Keratinocyte (primary cell): ENCODE data around the gene KLK7. TPM values are rescaled to one million over a fixed set of nuclear protein-coding genes. Genes with fewer than 3 reads are reported as not detected.

Source experiments
- DNase-seq: peaks from one replicate; pipeline ENCODE4 v3.0.0-alpha.2; 2011; ENCODE audit warnings: low read depth, missing footprints, low spot score
- FAIRE-seq: peaks from 2 replicates; lab custom pipeline; 2011; peaks lifted over from hg19 to GRCh38; lab: Jason Lieb, UNC
- H2AFZ ChIP-seq: 2 replicates; pipeline ENCODE4 v1.6.0; 2012; ENCODE audit warnings: low read length, control low read depth, inconsistent platforms; ENCODE audit not compliant: control insufficient read depth
- H3K27ac ChIP-seq: 2 replicates; pipeline ENCODE4 v1.5.1; 2011; ENCODE audit warnings: low read length; ENCODE audit not compliant: control insufficient read depth, insufficient read depth
- H3K27me3 ChIP-seq: 3 replicates; pipeline ENCODE4 v1.6.0; 2011; ENCODE audit warnings: low read length; ENCODE audit not compliant: control insufficient read depth, insufficient read depth; ENCODE audit errors: extremely low read depth
- H3K36me3 ChIP-seq, 2 experiments: 2 replicates in 1 of 2; 3 replicates in 1 of 2; pipeline ENCODE4 v1.5.1; 2011; ENCODE audit warnings: low read length in 2 of 2, mild to moderate bottlenecking in 1 of 2; ENCODE audit not compliant: control insufficient read depth in 2 of 2, insufficient read depth in 2 of 2; ENCODE audit errors: extremely low read depth in 1 of 2
- H3K4me1 ChIP-seq: 3 replicates; pipeline ENCODE4 v1.5.1; 2011; ENCODE audit warnings: low read length; ENCODE audit not compliant: control insufficient read depth, insufficient read depth; ENCODE audit errors: extremely low read depth
- H3K4me2 ChIP-seq: 3 replicates; pipeline ENCODE4 v1.6.0; 2011; ENCODE audit warnings: low read depth, low read length; ENCODE audit not compliant: control insufficient read depth, insufficient read depth; ENCODE audit errors: extremely low read depth
- H3K4me3 ChIP-seq, 3 experiments: fragments of 200-600 bp in 1 of 3; sonication (generic) in 1 of 3; 2 replicates in 2 of 3; 3 replicates in 1 of 3; pipeline ENCODE4 v1.5.1; 2011 to 2016; ENCODE audit warnings: low read length in 3 of 3, mild to moderate bottlenecking in 3 of 3, control low read depth in 2 of 3, inconsistent platforms in 1 of 3, low read depth in 1 of 3, mixed read lengths in 1 of 3, mixed run types in 1 of 3, moderate library complexity in 1 of 3; ENCODE audit not compliant: control insufficient read depth in 2 of 3, insufficient read depth in 2 of 3; ENCODE audit errors: extremely low read depth in 1 of 3
- H3K79me2 ChIP-seq: 2 replicates; pipeline ENCODE4 v1.6.0; 2012; ENCODE audit warnings: low read length; ENCODE audit not compliant: control insufficient read depth, insufficient read depth
- H3K9ac ChIP-seq: 3 replicates; pipeline ENCODE4 v1.6.0; 2011; ENCODE audit warnings: low read length; ENCODE audit not compliant: control insufficient read depth, insufficient read depth; ENCODE audit errors: extremely low read depth
- H3K9me1 ChIP-seq: 3 replicates; pipeline ENCODE4 v1.6.0; 2011; ENCODE audit warnings: low read length; ENCODE audit not compliant: control insufficient read depth, insufficient read depth; ENCODE audit errors: extremely low read depth
- H3K9me3 ChIP-seq: 2 replicates; pipeline ENCODE4 v1.5.1; 2012; ENCODE audit warnings: low read depth, low read length; ENCODE audit not compliant: control insufficient read depth
- H4K20me1 ChIP-seq: 3 replicates; pipeline ENCODE4 v1.6.0; 2011; ENCODE audit warnings: low read length; ENCODE audit not compliant: control insufficient read depth, insufficient read depth; ENCODE audit errors: extremely low read depth
- CTCF ChIP-seq, 3 experiments: IDR thresholded peaks in 1 of 3; conservative IDR thresholded peaks in 1 of 3; optimal IDR thresholded peaks in 1 of 3; 2 replicates in 2 of 3; 3 replicates in 1 of 3; pipeline versions ENCODE3 to v1.5.1; 2011; ENCODE audit warnings: low read length in 3 of 3, mild to moderate bottlenecking in 3 of 3, moderate library complexity in 2 of 3, control low read depth in 1 of 3, inconsistent platforms in 1 of 3; ENCODE audit not compliant: insufficient read depth in 2 of 3; ENCODE audit errors: extremely low read depth in 1 of 3
- EZH2 ChIP-seq: IDR thresholded peaks from one replicate; pipeline ENCODE4 v1.6.1; 2012; ENCODE audit warnings: inconsistent platforms, mild to moderate bottlenecking, low read length, moderate library complexity
- dilution Hi-C: fragments of 300-500 bp; cut with MboI; formaldehyde crosslinking; loops from one replicate; pipeline ENCODE4 v1.7.0; 2020; ENCODE audit warnings: low sequenced_read_pairs; ENCODE audit not compliant: extremely low pct_ligation_motif_present
- polyA plus RNA-seq, 5 experiments: library from polyadenylated mRNA; depleted of rRNA in 3 of 5; stranded (reverse) in 3 of 5; stranded (forward) in 1 of 5; unstranded in 1 of 5; fragments of >200 nt; gene quantifications; 1 replicate in 1 of 5; 2 replicates in 3 of 5; 3 replicates in 1 of 5; pipeline versions ENCODE4 v1.2.1 to v1.2.3, GENCODE V29; 2011 to 2012; ENCODE audit warnings: missing spikeins in 2 of 5, low read depth in 1 of 5, low replicate concordance in 1 of 5

KLK7 gene
- polyA plus RNA-seq, 1 donor (not counting 4 experiments of a cell fraction or from before 2014, with no cell fraction given): 29.2 TPM

- TF ChIP-seq EZH2 (no peak), CTCF (optimal IDR thresholded peaks at IDR 0.05 in 1 of 3, IDR thresholded peaks at IDR 0.05 in 1 of 3, conservative IDR thresholded peaks at IDR 0.05 in 1 of 3; ENCODE audit: extremely low read depth in 1 of 3, insufficient read depth in 2 of 3, low read length in 3 of 3) (no peak)
- DNase-seq (no peak), FAIRE-seq (no peak)
- Histone ChIP-seq H3K9me1 (no peaks in the 10 kb centered on the region), H3K27ac (no peak overlapping the region), H2AFZ (no peak overlapping the region), H3K27me3 (peaks cover 12% of the 10 kb centered on the region), H3K9ac (no peak overlapping the region), H3K4me2 (no peak overlapping the region), H3K79me2 (no peaks in the 10 kb centered on the region), H3K4me1 (peaks cover 15% of the 10 kb centered on the region), H3K36me3 (no peaks in the 10 kb centered on the region), H3K4me3 (no peak overlapping the region), H3K9me3 (no peaks in the 10 kb centered on the region), H4K20me1 (no peaks in the 10 kb centered on the region)
- dilution Hi-C loops: no loop called here
These were observed 4.0 kb downstream of the KLK7 start for GRCh38 chr19:50979758-50980157.

GRCh38 chr19:50978772-50979390 is 4.8 kb downstream of the KLK7 start:
- no peak overlapping the region for H2AFZ ChIP-seq
- peaks cover 12% of the 10 kb centered on the region for H3K27me3 ChIP-seq
- no peaks in the 10 kb centered on the region for H3K79me2 ChIP-seq
- no peaks in the 10 kb centered on the region for H3K36me3 ChIP-seq
- H3K9ac ChIP-seq: no peak overlapping the region
- H3K4me3 ChIP-seq: no peak overlapping the region
- peak overlapping the region; percentile 7 for H3K4me2 ChIP-seq
- H3K9me3 ChIP-seq: no peaks in the 10 kb centered on the region
- no peaks in the 10 kb centered on the region for H3K9me1 ChIP-seq
- no peak overlapping the region for H3K27ac ChIP-seq
- peaks cover 15% of the 10 kb centered on the region for H3K4me1 ChIP-seq
- TF ChIP-seq EZH2: no peak
- no peak for TF ChIP-seq CTCF (optimal IDR thresholded peaks at IDR 0.05 in 1 of 3, IDR thresholded peaks at IDR 0.05 in 1 of 3, conservative IDR thresholded peaks at IDR 0.05 in 1 of 3; ENCODE audit: extremely low read depth in 1 of 3, insufficient read depth in 2 of 3, low read length in 3 of 3)
- DNase-seq (no peak), FAIRE-seq (peak; percentile 90)
- H4K20me1 ChIP-seq: no peaks in the 10 kb centered on the region
- dilution Hi-C loops: no loop called here
